SK-N-SH treated with all-trans-retinoic acid at 6 μM for 48 hours (cell line): ENCODE results near the gene TIMM10.

ENCODE experiments used
- ATAC-seq: fragments of 200-7000 bp; cut with Tn5 transposase; 3 replicates; pipeline ENCODE4 v1.9.1; 2020; ENCODE audit warnings: mild to moderate bottlenecking, moderate library complexity
- ARNTL ChIP-seq: fragments of 450-650 bp; formaldehyde crosslinking; IDR thresholded peaks from 2 replicates; pipeline ENCODE4 v1.5.0; 2020; ENCODE audit warnings: low read depth, mild to moderate bottlenecking, moderate library complexity, borderline replicate concordance
- BACH2 ChIP-seq: fragments of 250-450 bp; sonication (Bioruptor Pico); IDR thresholded peaks from 2 replicates; pipeline ENCODE4 v1.9.0; 2021; ENCODE audit warnings: mild to moderate bottlenecking, borderline replicate concordance
- CREB5 ChIP-seq: fragments of 250-450 bp; sonication (Bioruptor Pico); IDR thresholded peaks from 2 replicates; pipeline ENCODE4 v1.5.1; 2020; ENCODE audit warnings: low read depth, mild to moderate bottlenecking, moderate library complexity
- CSRNP3 ChIP-seq: fragments of 250-450 bp; sonication (Bioruptor Pico); IDR thresholded peaks from 2 replicates; pipeline ENCODE4 v1.5.1; 2021; ENCODE audit warnings: mild to moderate bottlenecking, moderate library complexity
- GLIS3 ChIP-seq: fragments of 250-450 bp; sonication (Bioruptor Pico); IDR thresholded peaks from 2 replicates; pipeline ENCODE4 v1.5.0; 2020; ENCODE audit warnings: mild to moderate bottlenecking, moderate library complexity
- ISL1 ChIP-seq: fragments of 250-450 bp; sonication (Bioruptor Pico); IDR thresholded peaks from 2 replicates; pipeline ENCODE4 v2.1.2; 2022; ENCODE audit warnings: mild to moderate bottlenecking, moderate library complexity
- OSR1 ChIP-seq: fragments of 250-450 bp; sonication (Bioruptor Pico); IDR thresholded peaks from 2 replicates; pipeline ENCODE4 v1.8.0; 2022; ENCODE audit warnings: moderate library complexity, mild to moderate bottlenecking, inconsistent platforms
- PATZ1 ChIP-seq: fragments of 250-450 bp; sonication (Bioruptor Pico); IDR thresholded peaks from 2 replicates; pipeline ENCODE4 v1.8.0; 2020; ENCODE audit warnings: mild to moderate bottlenecking, moderate library complexity, borderline replicate concordance
- POU6F1 ChIP-seq: fragments of 250-450 bp; sonication (Bioruptor Pico); IDR thresholded peaks from 2 replicates; pipeline ENCODE4 v1.8.0; 2021; ENCODE audit warnings: low read depth, mild to moderate bottlenecking, moderate library complexity, borderline replicate concordance
- PPARA ChIP-seq: fragments of 250-450 bp; sonication (Bioruptor Pico); IDR thresholded peaks from 2 replicates; pipeline ENCODE4 v1.5.0; 2020; ENCODE audit warnings: mild to moderate bottlenecking, borderline replicate concordance
- SNAI2 ChIP-seq: fragments of 250-450 bp; sonication (Bioruptor Pico); IDR thresholded peaks from 2 replicates; pipeline ENCODE4 v1.5.0; 2020; ENCODE audit warnings: mild to moderate bottlenecking, moderate library complexity
- TCF4 ChIP-seq: fragments of 250-450 bp; sonication (Bioruptor Pico); IDR thresholded peaks from 2 replicates; pipeline ENCODE4 v1.8.0; 2021; ENCODE audit warnings: mild to moderate bottlenecking, moderate library complexity, borderline replicate concordance
- TOX ChIP-seq: fragments of 250-450 bp; sonication (Bioruptor Pico); IDR thresholded peaks from 2 replicates; pipeline ENCODE4 v1.8.0; 2021; ENCODE audit warnings: mild to moderate bottlenecking, moderate library complexity, borderline replicate concordance
- TSHZ2 ChIP-seq: fragments of 250-450 bp; sonication (Bioruptor Pico); IDR thresholded peaks from 2 replicates; pipeline ENCODE4 v1.5.0; 2020; ENCODE audit warnings: mild to moderate bottlenecking, moderate library complexity
- ZC3H10 ChIP-seq: fragments of 250-450 bp; sonication (Bioruptor Pico); IDR thresholded peaks from 2 replicates; pipeline ENCODE4 v1.5.1; 2021; ENCODE audit warnings: mild to moderate bottlenecking, moderate library complexity
- ZFP3 ChIP-seq: fragments of 250-450 bp; sonication (Bioruptor Pico); IDR thresholded peaks from 2 replicates; pipeline ENCODE4 v1.5.0; 2020; ENCODE audit warnings: mild to moderate bottlenecking, moderate library complexity
- ZFP30 ChIP-seq: fragments of 450-650 bp; formaldehyde crosslinking; IDR thresholded peaks from 2 replicates; pipeline ENCODE4 v1.5.0; 2022; ENCODE audit warnings: mild to moderate bottlenecking, moderate library complexity
- ZNF565 ChIP-seq: fragments of 450-650 bp; formaldehyde crosslinking; conservative IDR thresholded peaks from 2 replicates; pipeline ENCODE4 v1.5.0; 2020; ENCODE audit warnings: low read depth, mild to moderate bottlenecking, moderate library complexity
- ZNF8 ChIP-seq: fragments of 450-650 bp; formaldehyde crosslinking; IDR thresholded peaks from 2 replicates; pipeline ENCODE4 v1.5.0; 2020; ENCODE audit warnings: mild to moderate bottlenecking, moderate library complexity

TIMM10 gene

GRCh38 chr11:57506522-57506921 is 24.0 kb downstream of the TIMM10 start:
- no peak for TF ChIP-seq CSRNP3 (CRISPR knock-in tag)
- TF ChIP-seq ISL1 (CRISPR knock-in tag): no peak
- no peak for TF ChIP-seq TOX
- TF ChIP-seq ZFP30: no peak
- no peak for TF ChIP-seq SNAI2
- no peak for TF ChIP-seq TCF4 (CRISPR knock-in tag)
- no peak for TF ChIP-seq CREB5 (CRISPR knock-in tag)
- no peak for TF ChIP-seq TSHZ2 (CRISPR knock-in tag)
- no peak for TF ChIP-seq ZNF565 (CRISPR knock-in tag)
- no peak for TF ChIP-seq ZC3H10 (CRISPR knock-in tag)
- TF ChIP-seq POU6F1: no peak
- TF ChIP-seq ZFP3 (CRISPR knock-in tag): no peak

GRCh38 chr11:57504511-57504910 is 26.0 kb downstream of the TIMM10 start:
- TF ChIP-seq ZNF565 (CRISPR knock-in tag) (no peak), SNAI2 (no peak), GLIS3 (CRISPR knock-in tag) (no peak), BACH2 (CRISPR knock-in tag) (no peak), TOX (no peak), TCF4 (CRISPR knock-in tag) (no peak), ZNF8 (CRISPR knock-in tag) (no peak), PPARA (no peak), CREB5 (CRISPR knock-in tag) (no peak), ARNTL (CRISPR knock-in tag) (no peak), OSR1 (CRISPR knock-in tag) (no peak), PATZ1 (CRISPR knock-in tag) (no peak), TSHZ2 (CRISPR knock-in tag) (no peak)
- no peak for ATAC-seq

More at GRCh38 chr11:57506522-57506921, 24.0 kb downstream of the TIMM10 start:
- ATAC-seq: no peak
